VCaP (cell line): ENCODE data around the gene NUPR1.

Source experiments
- H3K27ac ChIP-seq: fragments of 450-650 bp; 2 replicates; pipeline ENCODE4 v1.5.1; 2017
- TF ChIP-seq, protein P1 (sequence below): fragments of 450-650 bp; conservative IDR thresholded peaks from 2 replicates; pipeline ENCODE4 v1.5.1; 2017; ENCODE audit warnings: mild to moderate bottlenecking, moderate library complexity

Gene NUPR1

DNA sequence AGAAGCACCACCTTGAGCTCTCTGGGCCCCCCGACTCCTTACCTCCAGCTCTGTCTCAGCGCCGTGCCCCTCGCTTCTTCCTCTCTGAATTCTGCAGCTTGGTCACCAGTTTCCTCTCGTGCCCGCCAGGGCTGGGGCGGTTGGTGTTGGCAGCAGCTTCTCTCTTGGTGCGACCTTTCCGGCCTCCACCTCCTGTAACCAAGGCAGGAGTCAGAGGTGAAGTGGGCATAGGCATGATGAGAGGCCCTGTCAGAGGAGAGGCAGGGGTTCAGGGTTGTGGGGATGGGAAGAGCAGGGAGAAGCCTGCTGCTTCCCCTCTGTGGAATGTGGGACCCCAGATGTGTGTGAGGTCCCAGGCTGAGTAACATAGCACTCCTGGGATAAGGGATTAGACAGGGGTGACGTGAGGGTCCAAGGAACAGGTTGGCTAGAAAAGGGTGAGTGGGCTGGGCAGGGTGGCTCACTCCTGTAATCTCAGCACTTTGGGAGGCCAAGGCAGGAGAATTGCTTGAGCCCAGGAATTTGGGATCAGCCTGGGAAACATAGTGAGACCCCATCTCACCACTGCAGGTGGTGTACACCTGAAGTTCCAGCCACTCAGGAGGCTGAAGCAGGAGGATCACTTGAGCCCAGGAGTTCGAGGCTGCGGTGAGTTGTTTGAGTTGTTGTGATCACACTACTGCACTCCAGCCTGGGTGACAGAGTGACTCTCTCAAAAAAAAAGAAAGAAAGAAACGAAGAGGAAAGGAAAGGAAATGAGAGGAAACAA, 626 bp downstream of the NUPR1 start:
- TF ChIP-seq, protein P1, sequence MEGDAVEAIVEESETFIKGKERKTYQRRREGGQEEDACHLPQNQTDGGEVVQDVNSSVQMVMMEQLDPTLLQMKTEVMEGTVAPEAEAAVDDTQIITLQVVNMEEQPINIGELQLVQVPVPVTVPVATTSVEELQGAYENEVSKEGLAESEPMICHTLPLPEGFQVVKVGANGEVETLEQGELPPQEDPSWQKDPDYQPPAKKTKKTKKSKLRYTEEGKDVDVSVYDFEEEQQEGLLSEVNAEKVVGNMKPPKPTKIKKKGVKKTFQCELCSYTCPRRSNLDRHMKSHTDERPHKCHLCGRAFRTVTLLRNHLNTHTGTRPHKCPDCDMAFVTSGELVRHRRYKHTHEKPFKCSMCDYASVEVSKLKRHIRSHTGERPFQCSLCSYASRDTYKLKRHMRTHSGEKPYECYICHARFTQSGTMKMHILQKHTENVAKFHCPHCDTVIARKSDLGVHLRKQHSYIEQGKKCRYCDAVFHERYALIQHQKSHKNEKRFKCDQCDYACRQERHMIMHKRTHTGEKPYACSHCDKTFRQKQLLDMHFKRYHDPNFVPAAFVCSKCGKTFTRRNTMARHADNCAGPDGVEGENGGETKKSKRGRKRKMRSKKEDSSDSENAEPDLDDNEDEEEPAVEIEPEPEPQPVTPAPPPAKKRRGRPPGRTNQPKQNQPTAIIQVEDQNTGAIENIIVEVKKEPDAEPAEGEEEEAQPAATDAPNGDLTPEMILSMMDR = no peak
- H3K27ac ChIP-seq = peak overlapping the region; percentile 94

DNA sequence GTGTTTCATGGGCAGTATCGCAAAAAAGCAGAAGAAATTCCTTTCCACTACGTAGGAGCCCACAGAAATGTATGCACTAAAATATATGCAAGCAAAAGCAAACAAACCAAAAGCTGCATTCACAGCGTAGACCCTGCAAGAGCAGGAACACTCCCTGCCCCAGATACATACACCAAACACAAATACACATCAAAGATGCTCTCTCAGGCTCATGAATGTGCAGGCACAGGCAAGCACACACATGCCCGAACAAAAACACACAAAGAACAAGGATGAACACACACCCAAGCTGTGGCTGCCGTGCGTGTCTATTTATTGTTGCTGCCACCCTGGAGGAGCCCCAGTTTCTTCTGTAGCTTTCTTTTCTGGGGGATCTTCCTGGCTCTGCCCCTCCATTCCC, 1.7 kb downstream of the NUPR1 start:
- TF ChIP-seq, protein P1 = no peak
- H3K27ac ChIP-seq = peak overlapping the region; percentile 94

DNA sequence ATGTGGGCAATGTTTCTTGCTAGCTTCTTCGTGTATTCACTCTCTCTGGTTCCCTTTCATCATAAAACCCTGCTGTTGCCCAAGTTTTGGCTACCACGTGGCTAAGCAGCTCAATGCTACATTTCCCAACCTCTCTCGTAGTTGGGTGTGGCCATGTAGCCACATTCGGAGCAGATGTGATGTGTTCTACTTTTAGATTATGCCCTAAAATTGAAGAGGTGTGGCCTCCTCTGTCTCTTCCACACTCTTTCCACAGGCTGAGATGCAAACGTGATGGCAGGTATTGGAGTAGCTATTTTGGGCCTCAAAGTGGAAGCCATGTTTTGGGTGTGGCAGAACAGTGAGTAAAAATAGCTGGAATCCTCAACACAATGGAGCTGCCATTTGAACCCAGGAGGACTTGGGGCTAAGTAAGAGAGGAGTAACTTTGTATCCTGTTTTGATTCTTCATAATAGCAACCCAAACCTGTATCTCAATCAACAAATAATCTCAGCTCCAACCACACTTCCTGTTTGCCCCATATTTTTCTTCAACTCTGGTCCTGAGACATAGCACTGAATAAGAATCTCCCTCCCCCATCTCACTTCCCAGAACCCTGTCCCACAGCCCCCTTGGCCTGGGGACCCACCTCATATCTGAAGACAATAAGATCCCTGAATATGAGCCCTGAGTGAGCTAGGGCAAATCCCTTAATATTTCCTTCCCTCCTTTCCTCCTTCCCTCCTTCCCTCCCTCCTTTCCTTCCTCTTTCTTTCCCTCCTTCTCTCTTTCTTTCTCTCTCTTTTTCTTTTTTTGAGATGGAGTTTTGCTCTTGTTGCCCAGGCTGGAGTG, 4.0 kb downstream of the NUPR1 start:
- TF ChIP-seq, protein P1 = no peak
- H3K27ac ChIP-seq = peak overlapping the region; percentile 94; the same call in 1 of the 2 replicates

DNA sequence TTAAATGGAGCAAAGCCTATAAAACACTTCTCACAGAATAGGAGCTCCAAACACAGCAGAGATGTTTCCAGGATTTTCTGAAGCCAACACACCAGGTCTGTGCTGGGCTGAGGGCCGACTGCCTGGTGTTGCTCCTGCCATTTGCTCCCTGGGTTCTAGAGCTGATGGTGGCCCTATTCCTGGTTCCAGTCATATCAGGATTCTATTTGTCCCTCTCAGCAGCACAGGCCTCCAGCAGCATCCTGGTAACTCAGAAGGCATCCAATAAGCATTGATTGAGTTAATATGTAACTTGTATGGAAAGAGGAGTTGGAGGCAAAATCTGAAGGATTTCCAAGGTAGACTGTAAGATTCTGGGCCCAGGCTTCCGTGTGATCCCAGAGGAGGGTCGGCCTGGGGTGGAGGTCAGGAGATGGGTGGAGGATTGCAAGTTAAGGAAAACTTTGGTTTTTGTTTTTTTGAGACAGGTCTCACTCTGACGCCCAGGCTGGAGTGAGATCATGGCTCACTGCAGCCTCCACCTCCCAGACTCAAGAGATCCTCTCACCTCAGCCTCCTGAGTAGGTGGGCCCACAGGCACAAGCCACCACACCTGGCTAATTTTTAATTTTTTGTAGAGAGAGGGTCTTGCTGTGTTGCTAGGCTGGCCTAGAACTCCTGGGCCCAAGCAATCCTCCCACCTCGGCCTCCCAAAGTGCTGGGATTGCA, 5.7 kb downstream of the NUPR1 start:
- TF ChIP-seq, protein P1 = no peak
- peak overlapping the region; percentile 19; the same call in 1 of the 2 replicates for H3K27ac ChIP-seq

DNA sequence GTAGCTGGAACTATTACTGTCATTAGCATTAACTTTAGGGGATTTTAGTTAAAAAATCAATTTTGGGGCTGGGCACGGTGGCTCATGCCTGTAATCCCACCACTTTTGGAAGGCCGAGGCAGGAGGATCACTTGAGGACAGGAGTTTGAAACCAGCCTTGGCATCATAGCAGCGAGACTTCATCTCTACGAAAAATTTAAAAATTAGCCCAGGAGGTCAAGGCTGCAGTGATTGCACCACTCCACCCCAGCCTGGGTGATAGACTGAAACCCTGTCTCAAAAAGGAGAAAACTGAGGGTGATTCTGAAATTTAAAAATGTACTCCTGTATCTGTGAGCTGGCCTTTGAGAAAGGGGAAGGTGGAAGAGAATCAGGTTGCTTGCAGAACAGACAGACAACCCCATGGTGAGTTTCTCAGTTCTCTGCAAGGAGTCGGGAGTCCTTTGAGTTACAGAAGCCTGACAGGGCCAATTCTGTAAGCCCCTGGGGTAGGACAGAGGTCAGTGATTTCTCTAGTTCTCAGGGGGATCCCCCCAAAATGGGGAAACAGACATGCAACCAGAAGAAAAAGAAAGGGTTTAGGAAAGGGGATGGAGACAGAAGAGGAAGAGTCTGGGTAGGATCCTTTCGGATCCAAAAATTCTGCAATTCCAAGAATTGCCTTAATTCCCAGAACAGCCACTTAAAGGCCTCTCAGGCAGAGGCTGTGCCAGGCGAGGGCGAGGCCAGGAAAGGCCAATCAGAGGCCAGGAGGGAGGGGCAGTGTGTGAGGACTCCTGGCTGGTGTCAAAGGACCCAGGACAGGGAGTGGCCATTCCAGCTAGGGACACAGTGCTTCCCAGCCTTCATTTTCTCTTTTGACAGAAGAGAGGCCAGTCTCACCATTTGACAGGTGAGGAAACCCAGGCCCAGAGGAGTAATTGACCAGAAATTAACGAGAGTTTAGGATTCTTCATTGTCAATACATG, 6.7 kb downstream of the NUPR1 start:
- TF ChIP-seq, protein P1 = no peak

DNA sequence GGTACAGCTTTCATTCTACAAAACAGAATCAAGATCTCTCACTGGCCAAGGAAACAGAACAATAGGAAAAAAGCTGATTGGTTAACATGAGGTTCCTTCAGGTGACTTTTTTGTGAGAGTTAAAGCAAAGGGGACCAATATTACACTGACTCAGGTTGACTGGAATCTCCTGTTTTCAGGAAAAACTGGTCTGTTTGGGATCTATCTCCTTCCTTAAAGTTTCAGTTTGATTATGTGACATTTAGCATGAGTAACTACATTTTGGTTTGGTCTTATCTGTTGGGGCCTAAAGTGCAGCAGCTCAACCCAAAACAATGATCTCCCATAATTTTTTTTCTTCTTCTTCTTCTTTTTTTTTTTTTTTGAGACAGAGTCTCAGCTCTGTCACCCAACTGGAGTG, 9.7 kb downstream of the NUPR1 start:
- TF ChIP-seq, protein P1 = no peak
- peak overlapping the region; percentile 62 for H3K27ac ChIP-seq

More for the DNA sequence above, 6.7 kb downstream of the NUPR1 start:
- peak overlapping the region; percentile 19; the same call in 1 of the 2 replicates for H3K27ac ChIP-seq
